H1 (cell line): ENCODE data around the gene PCDH9. TPM values are rescaled to one million over a fixed set of nuclear protein-coding genes. Genes with fewer than 3 reads are reported as not detected.

ENCODE experiments used
- CTCF ChIA-PET: fragments of 300-600 bp; sonication (Branson Sonifier 250); formaldehyde crosslinking; loops from one replicate; lab custom pipeline; 2021; ENCODE audit not compliant: partially characterized antibody; lab: Charles Lee
- POLR2A ChIA-PET: fragments of 300-600 bp; sonication (Branson Sonifier 250); formaldehyde crosslinking; loops from one replicate; lab custom pipeline; 2021; ENCODE audit warnings: inconsistent platforms; ENCODE audit not compliant: partially characterized antibody; lab: Charles Lee
- DNase-seq, 2 experiments: peaks; one replicate each; pipeline versions ENCODE4 v3.0.0 to v3.0.0-alpha.2; 2010 to 2022; ENCODE audit warnings: low spot score in 2 of 2, low read depth in 1 of 2, mixed read lengths in 1 of 2
- FAIRE-seq: peaks from 2 replicates; lab custom pipeline; 2011; peaks lifted over from hg19 to GRCh38; lab: Jason Lieb, UNC
- H2AFZ ChIP-seq: 2 replicates; pipeline ENCODE4 v1.8.1; 2012; ENCODE audit warnings: low read length, inconsistent platforms
- H2AK5ac ChIP-seq: 2 replicates; pipeline ENCODE4 v1.6.1; 2013; ENCODE audit warnings: low read depth, low read length
- H2BK120ac ChIP-seq: replicated peaks from 2 replicates; pipeline ENCODE3; 2013; ENCODE audit warnings: low read depth, low read length, inconsistent platforms
- H2BK12ac ChIP-seq: 2 replicates; pipeline ENCODE4 v1.6.1; 2013; ENCODE audit warnings: low read depth, low read length
- H2BK15ac ChIP-seq: 2 replicates; pipeline ENCODE4 v1.6.1; 2013; ENCODE audit warnings: low read length
- H2BK20ac ChIP-seq: 2 replicates; pipeline ENCODE4 v1.6.1; 2013; ENCODE audit warnings: low read length
- H2BK5ac ChIP-seq: 2 replicates; pipeline ENCODE4 v1.6.1; 2013; ENCODE audit warnings: low read depth, low read length
- H3K14ac ChIP-seq: 2 replicates; pipeline ENCODE4 v1.6.1; 2013; ENCODE audit warnings: inconsistent platforms; ENCODE audit not compliant: insufficient read length
- H3K18ac ChIP-seq: 2 replicates; pipeline ENCODE4 v1.6.1; 2013; ENCODE audit warnings: low read length; ENCODE audit errors: extremely low read depth
- H3K23ac ChIP-seq: 2 replicates; pipeline ENCODE4 v1.6.1; 2013; ENCODE audit warnings: inconsistent platforms; ENCODE audit not compliant: insufficient read length
- H3K23me2 ChIP-seq: 2 replicates; pipeline ENCODE4 v1.6.1; 2013; ENCODE audit warnings: low read depth, low read length
- H3K27ac ChIP-seq: 2 replicates; pipeline ENCODE4 v1.6.1; 2011; ENCODE audit warnings: low read depth, low read length, inconsistent platforms
- H3K27me3 ChIP-seq, 4 experiments: replicated peaks in 1 of 4; 1 replicate in 1 of 4; 2 replicates in 3 of 4; pipeline versions ENCODE4 v1.6.1 to v1.8.1; 2011 to 2013; ENCODE audit warnings: low read length in 3 of 4, mild to moderate bottlenecking in 3 of 4, inconsistent platforms in 2 of 4, mixed read lengths in 2 of 4, moderate library complexity in 1 of 4; ENCODE audit not compliant: control insufficient read depth in 3 of 4, insufficient read depth in 3 of 4; ENCODE audit errors: extremely low read depth in 1 of 4
- H3K36me3 ChIP-seq, 4 experiments: 2 replicates each; pipeline versions ENCODE4 v1.6.1 to v1.8.1; 2011 to 2013; ENCODE audit warnings: mild to moderate bottlenecking in 4 of 4, low read length in 3 of 4, moderate library complexity in 2 of 4, control low read depth in 1 of 4, inconsistent platforms in 1 of 4; ENCODE audit not compliant: insufficient read depth in 4 of 4, control insufficient read depth in 2 of 4
- H3K4ac ChIP-seq: replicated peaks from 2 replicates; pipeline ENCODE3; 2013; ENCODE audit warnings: low read length, low read depth, mixed read lengths, inconsistent platforms; ENCODE audit not compliant: insufficient read length
- H3K4me1 ChIP-seq, 4 experiments: replicated peaks in 1 of 4; 1 replicate in 1 of 4; 2 replicates in 3 of 4; pipeline versions ENCODE4 v1.6.1 to v1.8.1; 2011 to 2013; ENCODE audit warnings: low read length in 3 of 4, inconsistent platforms in 2 of 4, mixed read lengths in 1 of 4; ENCODE audit not compliant: insufficient read depth in 4 of 4, control insufficient read depth in 3 of 4
- H3K4me2 ChIP-seq, 2 experiments: 2 replicates each; pipeline versions ENCODE4 v1.6.1 to v1.8.1; 2011 to 2013; ENCODE audit warnings: low read depth in 2 of 2, low read length in 2 of 2, control low read depth in 1 of 2, inconsistent platforms in 1 of 2, mild to moderate bottlenecking in 1 of 2; ENCODE audit not compliant: insufficient read depth in 1 of 2
- H3K4me3 ChIP-seq, 4 experiments: fragments of 200-600, 300-600 bp in 1 of 4; sonication (generic), shearing (Covaris generic), sonication (Bioruptor Twin) in 1 of 4; 2 replicates each; pipeline versions ENCODE4 v1.5.1 to v1.8.1; 2011 to 2016; ENCODE audit warnings: low read length in 4 of 4, low read depth in 3 of 4, control low read depth in 2 of 4, inconsistent platforms in 2 of 4, mild to moderate bottlenecking in 2 of 4, mixed read lengths in 1 of 4, moderate library complexity in 1 of 4; ENCODE audit not compliant: insufficient read depth in 2 of 4; ENCODE audit errors: extremely low read depth in 1 of 4
- H3K56ac ChIP-seq: replicated peaks from 2 replicates; pipeline ENCODE3; 2013; ENCODE audit warnings: low read depth, mild to moderate bottlenecking, mixed read lengths, low read length, inconsistent platforms; ENCODE audit not compliant: insufficient read length
- H3K79me1 ChIP-seq: 2 replicates; pipeline ENCODE4 v1.6.1; 2013; ENCODE audit warnings: low read depth, low read length, control low read depth
- H3K79me2 ChIP-seq, 2 experiments: 2 replicates each; pipeline versions ENCODE4 v1.6.1 to v1.8.1; 2012 to 2013; ENCODE audit warnings: low read length in 2 of 2, mild to moderate bottlenecking in 2 of 2, inconsistent platforms in 1 of 2; ENCODE audit not compliant: insufficient read depth in 2 of 2, control insufficient read depth in 1 of 2
- H3K9ac ChIP-seq, 4 experiments: replicated peaks in 1 of 4; 1 replicate in 1 of 4; 2 replicates in 3 of 4; pipeline versions ENCODE4 v1.6.1 to v1.8.1; 2011 to 2013; ENCODE audit warnings: low read depth in 3 of 4, low read length in 3 of 4, control low read depth in 2 of 4, mild to moderate bottlenecking in 2 of 4, moderate library complexity in 2 of 4, inconsistent platforms in 1 of 4; ENCODE audit errors: extremely low read depth in 1 of 4
- H3K9me3 ChIP-seq, 2 experiments: 2 replicates each; pipeline versions ENCODE4 v1.6.1 to v1.8.1; 2012 to 2013; ENCODE audit warnings: mild to moderate bottlenecking in 2 of 2, moderate library complexity in 2 of 2, control low read depth in 1 of 2, inconsistent platforms in 1 of 2, low read depth in 1 of 2, low read length in 1 of 2, mixed read lengths in 1 of 2; ENCODE audit not compliant: insufficient read depth in 2 of 2
- H4K20me1 ChIP-seq, 2 experiments: replicated peaks in 1 of 2; 2 replicates each; pipeline versions ENCODE3 to v1.8.1; 2011 to 2013; ENCODE audit warnings: inconsistent platforms in 2 of 2, low read length in 2 of 2, mild to moderate bottlenecking in 1 of 2; ENCODE audit not compliant: insufficient read depth in 2 of 2, control insufficient read depth in 1 of 2
- H4K5ac ChIP-seq: 2 replicates; pipeline ENCODE4 v1.6.1; 2013; ENCODE audit warnings: low read length, low read depth, mixed read lengths, inconsistent platforms; ENCODE audit not compliant: insufficient read length
- H4K8ac ChIP-seq: 2 replicates; pipeline ENCODE4 v1.8.0; 2013; ENCODE audit warnings: mild to moderate bottlenecking, moderate library complexity, low read length, inconsistent platforms; ENCODE audit not compliant: insufficient read depth; ENCODE audit errors: extremely low read depth
- H4K91ac ChIP-seq: replicated peaks from 2 replicates; pipeline ENCODE3; 2013; ENCODE audit warnings: low read length, mixed read lengths, inconsistent platforms; ENCODE audit not compliant: insufficient read length
- ASH2L ChIP-seq: fragments of 200-600, 300-600 bp; sonication (generic); IDR thresholded peaks from one replicate; pipeline ENCODE4 v1.7.1; 2017; ENCODE audit warnings: low read length
- CBX8 ChIP-seq: fragments of 300-800, 300-1000 bp; sonication (generic); IDR thresholded peaks from 2 replicates; pipeline ENCODE4 v1.7.1; 2016; ENCODE audit warnings: low read depth, low read length, borderline replicate concordance
- CREB1 ChIP-seq: IDR thresholded peaks from 2 replicates; pipeline ENCODE4 v1.6.1; 2012; ENCODE audit warnings: inconsistent platforms
- CTBP2 ChIP-seq: IDR thresholded peaks from 2 replicates; pipeline ENCODE4 v1.7.0; 2011; ENCODE audit warnings: borderline replicate concordance, mild to moderate bottlenecking, moderate library complexity, mixed read lengths, low read length; ENCODE audit not compliant: insufficient read depth, insufficient read length
- CTCF ChIP-seq, 3 experiments: IDR thresholded peaks; 1 replicate in 2 of 3; 2 replicates in 1 of 3; pipeline versions ENCODE4 v1.5.1 to v1.6.1; 2011; ENCODE audit warnings: low read length in 3 of 3, mild to moderate bottlenecking in 3 of 3, inconsistent platforms in 2 of 3, low read depth in 1 of 3, moderate library complexity in 1 of 3; ENCODE audit not compliant: insufficient read depth in 1 of 3; ENCODE audit errors: control extremely low read depth in 1 of 3
- EZH2 ChIP-seq: fragments of 200-600 bp; sonication (generic); IDR thresholded peaks from 2 replicates; pipeline ENCODE4 v1.7.1; 2012; ENCODE audit warnings: low read depth, mild to moderate bottlenecking, moderate library complexity, low read length, inconsistent platforms; ENCODE audit not compliant: severe bottlenecking
- FOSL1 ChIP-seq: IDR thresholded peaks from 2 replicates; pipeline ENCODE4 v1.6.1; 2011; ENCODE audit warnings: mild to moderate bottlenecking, low read depth, low read length, moderate library complexity; ENCODE audit not compliant: insufficient read depth
- GTF2F1 ChIP-seq: IDR thresholded peaks from 2 replicates; pipeline ENCODE4 v1.6.1; 2012; ENCODE audit warnings: low read depth, low read length, improper control_type of control experiment, borderline replicate concordance
- KDM4A ChIP-seq: IDR thresholded peaks from one replicate; pipeline ENCODE4 v1.7.1; 2012; ENCODE audit warnings: low read depth, mild to moderate bottlenecking, moderate library complexity, low read length, inconsistent platforms; ENCODE audit not compliant: severe bottlenecking
- RFX5 ChIP-seq: IDR thresholded peaks from 2 replicates; pipeline ENCODE4 v1.6.1; 2011; ENCODE audit warnings: low read depth, low read length, improper control_type of control experiment, borderline replicate concordance
- SIRT6 ChIP-seq: IDR thresholded peaks from one replicate; pipeline ENCODE4 v1.7.1; 2012; ENCODE audit warnings: low read length, inconsistent platforms
- SUZ12 ChIP-seq: fragments of 200-600 bp; sonication (generic); IDR thresholded peaks from 2 replicates; pipeline ENCODE4 v1.6.1; 2012; ENCODE audit warnings: mild to moderate bottlenecking, inconsistent platforms, low read length, moderate library complexity, mixed read lengths
- WGBS, 2 experiments: shearing (Covaris generic) in 1 of 2; methylation state at CpG; one replicate each; pipeline versions ENCODE4 v1.1.6 to v1.1.7; 2013 to 2015; ENCODE audit warnings: low lambda C conversion rate in 2 of 2, mixed read lengths in 2 of 2, inconsistent platforms in 1 of 2, low coverage in 1 of 2, missing lambda C conversion rate in 1 of 2; ENCODE audit not compliant: insufficient replicate concordance in 2 of 2, insufficient coverage in 1 of 2, insufficient read length in 1 of 2; ENCODE audit errors: extremely low coverage in 1 of 2, missing lambda C conversion rate in 1 of 2; 5-methylcytosine and 5-hydroxymethylcytosine counted together
- polyA plus RNA-seq, 7 experiments: library from polyadenylated mRNA; depleted of rRNA in 3 of 7; stranded (reverse) in 5 of 7; unstranded in 2 of 7; fragments of >200 nt in 5 of 7; fragments of 200-250 nt in 2 of 7; gene quantifications; 1 replicate in 5 of 7; 2 replicates in 1 of 7; 4 replicates in 1 of 7; pipeline versions ENCODE4 v1.2.1 to v1.2.3, GENCODE V29; 2011 to 2013; ENCODE audit warnings: missing spikeins in 2 of 7, mixed read lengths in 2 of 7
- total RNA-seq: library from RNA; stranded (reverse); fragmentation: NEBNext Ultra II Directional; extraction: Animal tissue kit (Norgen Biotek cat#: 25700); gene quantifications from 2 replicates; pipeline ENCODE4 v1.2.1, GENCODE V29; 2021

Gene PCDH9
- total and polyA plus RNA-seq, 2 of the 8 experiments (the other 6 are each of a cell fraction or from before 2014, with no cell fraction given) = 0.12 to 0.60 TPM

DNA sequence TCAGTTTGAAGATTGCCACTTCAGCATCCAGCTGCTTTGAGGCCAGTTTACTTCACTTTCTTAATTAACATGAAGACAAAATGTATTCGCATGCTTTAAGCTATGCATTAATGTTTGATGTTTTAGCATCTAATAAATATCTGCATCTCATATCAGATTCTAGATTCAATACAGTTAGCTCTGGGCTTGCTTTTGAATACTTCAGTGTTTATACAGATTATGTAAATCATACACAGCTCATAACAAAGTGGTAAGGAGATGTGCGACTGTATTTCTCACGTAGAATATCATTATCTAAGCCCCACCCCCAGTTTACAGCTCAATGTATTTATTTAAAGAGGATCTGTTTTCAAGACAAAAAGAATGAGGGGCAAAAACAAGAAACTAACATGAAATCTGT is 770.5 kb downstream of the PCDH9 start:
- 92% methylated on average over 3 of the region's 3 CpGs; no CpG with 5 or more reads in 1 of the 2 experiments for WGBS, 2 experiments
- CTCF ChIA-PET = interaction anchor here (1.0 kb wide), 1 partner anchor 103 kb away, joined by 3 read pairs; no protein-coding TSS in a partner anchor
- no peak for TF ChIP-seq CBX8
- TF ChIP-seq CTCF (IDR thresholded peaks at IDR 0.05; ENCODE audit: control extremely low read depth in 1 of 3, insufficient read depth in 1 of 3, low read depth in 1 of 3, low read length in 3 of 3) = no peak
- TF ChIP-seq SUZ12 = no peak
- no peak for TF ChIP-seq ASH2L
- no peak for TF ChIP-seq GTF2F1
- TF ChIP-seq FOSL1 = no peak
- TF ChIP-seq KDM4A = no peak
- TF ChIP-seq RFX5 = no peak
- TF ChIP-seq SIRT6 = no peak
- no peak for TF ChIP-seq EZH2
- TF ChIP-seq CTBP2 = no peak
- no peak for TF ChIP-seq CREB1

More for the DNA sequence above, 770.5 kb downstream of the PCDH9 start:
- Histone ChIP-seq H3K4me3 (no peak overlapping the region), H3K79me2 (no peaks in the 10 kb centered on the region), H4K20me1 (no peaks in the 10 kb centered on the region), H2BK12ac (no peak overlapping the region), H3K27me3 (peaks cover 0 to 1% (median 0%) of the 10 kb centered on the region in 4 experiments; a peak in 1 of 7 replicates), H3K18ac (no peak overlapping the region), H4K8ac (no peak overlapping the region), H4K5ac (no peak overlapping the region), H2AFZ (no peak overlapping the region), H3K23ac (no peak overlapping the region), H2AK5ac (no peak overlapping the region), H2BK20ac (no peak overlapping the region), H3K4me2 (no peak overlapping the region), H3K9ac (no peak overlapping the region), H3K56ac (no peak overlapping the region), H3K36me3 (no peaks in the 10 kb centered on the region), H2BK120ac (no peak overlapping the region), H3K23me2 (no peaks in the 10 kb centered on the region), H3K4me1 (no peaks in the 10 kb centered on the region), H3K79me1 (no peaks in the 10 kb centered on the region), H4K91ac (no peak overlapping the region), H3K14ac (no peak overlapping the region), H2BK15ac (no peak overlapping the region), H2BK5ac (no peak overlapping the region), H3K27ac (no peak overlapping the region), H3K9me3 (no peaks in the 10 kb centered on the region), H3K4ac (no peak overlapping the region)
- POLR2A ChIA-PET = no interaction called here
- DNase-seq (no peak), FAIRE-seq (no peak)
